ENCODE measurements around the gene SENP2.

GRCh38 chr3:185656321-185656840, 70.3 kb downstream of the SENP2 start:
- TF ChIP-seq, protein P1, sequence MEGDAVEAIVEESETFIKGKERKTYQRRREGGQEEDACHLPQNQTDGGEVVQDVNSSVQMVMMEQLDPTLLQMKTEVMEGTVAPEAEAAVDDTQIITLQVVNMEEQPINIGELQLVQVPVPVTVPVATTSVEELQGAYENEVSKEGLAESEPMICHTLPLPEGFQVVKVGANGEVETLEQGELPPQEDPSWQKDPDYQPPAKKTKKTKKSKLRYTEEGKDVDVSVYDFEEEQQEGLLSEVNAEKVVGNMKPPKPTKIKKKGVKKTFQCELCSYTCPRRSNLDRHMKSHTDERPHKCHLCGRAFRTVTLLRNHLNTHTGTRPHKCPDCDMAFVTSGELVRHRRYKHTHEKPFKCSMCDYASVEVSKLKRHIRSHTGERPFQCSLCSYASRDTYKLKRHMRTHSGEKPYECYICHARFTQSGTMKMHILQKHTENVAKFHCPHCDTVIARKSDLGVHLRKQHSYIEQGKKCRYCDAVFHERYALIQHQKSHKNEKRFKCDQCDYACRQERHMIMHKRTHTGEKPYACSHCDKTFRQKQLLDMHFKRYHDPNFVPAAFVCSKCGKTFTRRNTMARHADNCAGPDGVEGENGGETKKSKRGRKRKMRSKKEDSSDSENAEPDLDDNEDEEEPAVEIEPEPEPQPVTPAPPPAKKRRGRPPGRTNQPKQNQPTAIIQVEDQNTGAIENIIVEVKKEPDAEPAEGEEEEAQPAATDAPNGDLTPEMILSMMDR (IDR thresholded peaks at IDR 0.05 in 2 of 3, conservative IDR thresholded peaks at IDR 0.05 in 1 of 3; ENCODE audit: borderline replicate concordance in 1 of 3, insufficient read depth in 1 of 3, low read depth in 2 of 3, low read length in 2 of 3): no peak
- no peak for TF ChIP-seq EZH2 (IDR thresholded peaks at IDR 0.05)
- TF ChIP-seq POLR2AphosphoS5 (IDR thresholded peaks at IDR 0.05; ENCODE audit: low read depth, low read length): no peak
- TF ChIP-seq ATF3 (IDR thresholded peaks at IDR 0.05): no peak
- TF ChIP-seq YY1 (IDR thresholded peaks at IDR 0.05; ENCODE audit: extremely low read depth, insufficient replicate concordance, low read depth, low read length): no peak
- TF ChIP-seq POLR2A (IDR thresholded peaks at IDR 0.05; ENCODE audit: borderline replicate concordance, extremely low read depth, insufficient read depth, insufficient read length): no peak
- no peak for TF ChIP-seq ZFX (IDR thresholded peaks at IDR 0.05)
